ENCODE measurements around the gene INHBB. TPM values are rescaled to one million over a fixed set of nuclear protein-coding genes. Genes with fewer than 3 reads are reported as not detected.

Gene INHBB
- total RNA-seq, 4 donors from 2014 or later: 12.3 to 27.5 (median 23.6) TPM

DNA sequence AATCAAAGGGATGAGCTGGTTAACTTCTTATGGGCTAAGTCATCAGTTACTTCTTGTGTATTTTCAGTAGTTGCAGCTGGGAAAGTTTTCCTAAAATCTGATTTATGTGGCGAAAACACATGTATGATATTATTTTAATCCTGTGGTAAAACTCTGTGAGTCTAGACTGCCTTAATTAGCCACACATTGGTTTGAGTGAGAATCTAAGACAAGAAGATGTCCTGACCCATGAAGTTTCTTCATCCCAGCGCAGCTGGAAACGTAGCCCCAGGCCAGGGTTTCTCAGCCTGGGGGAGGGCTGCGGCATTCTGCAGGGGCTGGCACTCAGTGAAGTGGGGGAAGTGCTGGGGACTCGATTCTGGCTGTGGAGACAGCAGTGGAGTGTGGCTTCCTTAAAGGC, 44.7 kb upstream of the INHBB start:
- no peak for TF ChIP-seq POLR2A (IDR thresholded peaks at IDR 0.05)
- TF ChIP-seq, protein P1, sequence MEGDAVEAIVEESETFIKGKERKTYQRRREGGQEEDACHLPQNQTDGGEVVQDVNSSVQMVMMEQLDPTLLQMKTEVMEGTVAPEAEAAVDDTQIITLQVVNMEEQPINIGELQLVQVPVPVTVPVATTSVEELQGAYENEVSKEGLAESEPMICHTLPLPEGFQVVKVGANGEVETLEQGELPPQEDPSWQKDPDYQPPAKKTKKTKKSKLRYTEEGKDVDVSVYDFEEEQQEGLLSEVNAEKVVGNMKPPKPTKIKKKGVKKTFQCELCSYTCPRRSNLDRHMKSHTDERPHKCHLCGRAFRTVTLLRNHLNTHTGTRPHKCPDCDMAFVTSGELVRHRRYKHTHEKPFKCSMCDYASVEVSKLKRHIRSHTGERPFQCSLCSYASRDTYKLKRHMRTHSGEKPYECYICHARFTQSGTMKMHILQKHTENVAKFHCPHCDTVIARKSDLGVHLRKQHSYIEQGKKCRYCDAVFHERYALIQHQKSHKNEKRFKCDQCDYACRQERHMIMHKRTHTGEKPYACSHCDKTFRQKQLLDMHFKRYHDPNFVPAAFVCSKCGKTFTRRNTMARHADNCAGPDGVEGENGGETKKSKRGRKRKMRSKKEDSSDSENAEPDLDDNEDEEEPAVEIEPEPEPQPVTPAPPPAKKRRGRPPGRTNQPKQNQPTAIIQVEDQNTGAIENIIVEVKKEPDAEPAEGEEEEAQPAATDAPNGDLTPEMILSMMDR (IDR thresholded peaks at IDR 0.05): no peak
- Histone ChIP-seq H3K9me3 (no peaks in the 10 kb centered on the region), H3K36me3 (no peaks in the 10 kb centered on the region), H3K27ac (no peak overlapping the region), H3K4me1 (no peaks in the 10 kb centered on the region), H3K4me3 (replicated peaks in 1 of 3) (no peak overlapping the region), H3K27me3 (no peaks in the 10 kb centered on the region)
- intact Hi-C loops (cut with DNase I): no loop called here
- no peak for DNase-seq
- 87 to 96% methylated on average over 5 of the region's 5 CpGs for WGBS, 2 donors

DNA sequence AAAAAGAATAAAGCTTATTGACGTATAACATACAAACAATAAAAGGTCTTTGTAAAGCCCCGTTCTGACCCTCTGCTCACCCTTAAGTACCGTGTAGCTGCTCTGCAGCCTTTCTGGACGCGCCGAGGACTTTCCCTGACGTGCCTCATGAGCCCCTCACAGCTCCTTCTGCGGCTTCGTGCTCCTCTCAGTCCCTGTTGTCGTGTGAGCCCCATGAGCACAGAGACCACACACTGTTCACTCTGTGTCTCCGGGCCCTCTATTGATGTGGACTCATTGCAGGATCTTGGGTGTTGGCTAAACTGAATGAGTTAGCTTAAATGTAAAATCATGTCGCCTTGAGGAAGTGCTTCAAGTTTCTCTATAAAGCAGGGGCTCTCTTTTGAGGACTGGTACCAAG, 43.6 kb upstream of the INHBB start:
- WGBS, 2 donors: 83 to 87% methylated on average over 12 of the region's 12 CpGs
- DNase-seq: no peak
- H3K4me1 ChIP-seq: no peaks in the 10 kb centered on the region
- no peaks in the 10 kb centered on the region for H3K36me3 ChIP-seq
- intact Hi-C loops (cut with DNase I): no loop called here
- H3K27ac ChIP-seq: no peak overlapping the region
- no peaks in the 10 kb centered on the region for H3K27me3 ChIP-seq
- TF ChIP-seq, protein P1 (IDR thresholded peaks at IDR 0.05): no peak
- no peak for TF ChIP-seq POLR2A (IDR thresholded peaks at IDR 0.05)
- no peaks in the 10 kb centered on the region for H3K9me3 ChIP-seq
- H3K4me3 ChIP-seq (replicated peaks in 1 of 3): no peak overlapping the region

DNA sequence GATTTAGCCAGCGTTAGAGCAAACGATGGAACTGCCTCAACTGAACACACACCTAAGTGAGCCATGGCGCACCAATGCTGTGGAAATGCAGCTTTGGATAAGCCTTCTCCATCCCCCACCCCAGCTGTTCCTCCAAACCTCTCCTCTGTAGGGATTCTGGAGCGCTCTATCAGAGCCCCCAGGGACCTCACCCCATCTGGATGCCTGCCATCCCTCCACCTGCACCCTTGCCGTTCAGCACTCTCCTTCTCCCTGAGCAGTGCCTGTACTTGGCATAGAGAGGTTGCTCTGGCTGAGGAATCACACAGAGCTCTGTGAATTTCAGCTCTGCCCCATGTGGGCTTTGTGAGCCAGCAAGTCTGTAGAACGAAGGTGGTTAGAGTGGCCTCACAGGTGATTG, 42.8 kb upstream of the INHBB start:
- TF ChIP-seq POLR2A (IDR thresholded peaks at IDR 0.05): no peak
- TF ChIP-seq, protein P1 (IDR thresholded peaks at IDR 0.05): no peak
- DNase-seq: no peak
- Histone ChIP-seq H3K36me3 (no peaks in the 10 kb centered on the region), H3K9me3 (no peaks in the 10 kb centered on the region), H3K27me3 (no peaks in the 10 kb centered on the region), H3K4me1 (no peaks in the 10 kb centered on the region), H3K27ac (no peak overlapping the region), H3K4me3 (replicated peaks in 1 of 3) (no peak overlapping the region)
- intact Hi-C loops (cut with DNase I): no loop called here
- 89 to 91% methylated on average over 5 to 6 of the region's 6 CpGs for WGBS, 2 donors

DNA sequence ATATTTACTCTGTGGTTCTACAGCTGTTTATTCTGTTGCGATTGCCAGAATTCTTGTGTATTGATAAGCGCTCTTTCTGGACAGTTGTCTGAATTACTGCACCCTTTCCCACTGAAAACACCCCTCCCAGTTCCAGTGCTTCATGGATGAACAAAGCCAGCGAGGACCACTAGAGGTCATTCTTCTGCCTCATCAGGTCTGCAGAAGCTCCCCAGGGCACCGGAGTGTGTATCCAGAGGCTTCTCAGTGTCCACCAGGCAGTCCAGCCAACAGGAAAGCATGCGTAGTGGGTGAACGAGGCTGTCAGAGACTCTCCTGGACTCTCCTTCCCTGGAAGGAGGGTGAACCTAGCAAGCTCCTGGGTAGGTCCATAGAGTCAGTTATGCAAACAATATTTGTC, 40.6 kb upstream of the INHBB start:
- intact Hi-C loops (cut with DNase I): no loop called here

DNA sequence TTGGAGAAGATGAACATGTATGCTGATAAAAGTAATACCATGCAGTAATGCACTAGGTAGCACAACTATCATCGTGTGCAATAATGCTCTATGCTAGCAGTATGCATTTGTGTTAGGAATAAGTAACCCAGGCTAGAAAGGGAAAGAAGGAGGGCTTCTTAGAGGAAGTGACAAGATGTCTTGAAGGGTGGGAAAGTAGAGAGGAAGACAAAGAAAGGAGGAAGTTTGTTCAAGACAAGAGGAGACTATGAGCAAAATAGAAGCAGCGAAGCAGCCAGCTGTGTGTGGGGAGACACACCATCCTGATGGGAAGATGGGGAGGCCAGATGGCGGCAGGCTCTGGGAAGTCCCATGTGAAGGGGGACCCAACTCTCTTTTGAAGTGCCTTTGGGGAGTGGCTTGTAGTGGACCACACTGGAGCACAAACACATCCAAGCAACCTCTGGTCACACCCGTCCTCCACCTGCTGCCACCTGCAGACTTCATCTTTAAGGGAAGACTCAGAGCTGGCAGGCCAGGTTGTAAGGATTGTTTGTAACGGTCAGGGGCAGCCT, 39.9 kb upstream of the INHBB start:
- Histone ChIP-seq H3K27ac (no peak overlapping the region), H3K27me3 (no peaks in the 10 kb centered on the region), H3K9me3 (no peaks in the 10 kb centered on the region), H3K36me3 (no peaks in the 10 kb centered on the region), H3K4me3 (replicated peaks in 1 of 3) (no peak overlapping the region), H3K4me1 (no peaks in the 10 kb centered on the region)
- TF ChIP-seq, protein P1 (IDR thresholded peaks at IDR 0.05): no peak
- no peak for TF ChIP-seq POLR2A (IDR thresholded peaks at IDR 0.05)
- no peak for DNase-seq
- intact Hi-C loops (cut with DNase I): no loop called here
- WGBS, 2 donors: 92 to 97% methylated on average over 5 of the region's 5 CpGs

More for the DNA sequence above, 40.6 kb upstream of the INHBB start:
- TF ChIP-seq POLR2A (IDR thresholded peaks at IDR 0.05): no peak
- TF ChIP-seq, protein P1 (IDR thresholded peaks at IDR 0.05): peak in 1 of 6 experiments; percentile 8
- Histone ChIP-seq H3K4me1 (no peaks in the 10 kb centered on the region), H3K9me3 (no peaks in the 10 kb centered on the region), H3K27ac (no peak overlapping the region), H3K36me3 (no peaks in the 10 kb centered on the region), H3K4me3 (replicated peaks in 1 of 3) (no peak overlapping the region), H3K27me3 (no peaks in the 10 kb centered on the region)
- DNase-seq: peak; percentile 12 to 15
- 62 to 69% methylated on average over 6 of the region's 6 CpGs for WGBS, 2 donors

Data from thyroid gland (tissue), 4 donors.